HL-60 (cell line): ENCODE data around the gene PTGES.

Source experiments
- DNase-seq, 2 experiments: peaks; one replicate each; pipeline ENCODE4 v3.0.0-alpha.2; 2010 to 2020; ENCODE audit warnings: low read depth in 1 of 2, low spot score in 1 of 2
- H3K27ac ChIP-seq: fragments of 250-450 bp; sonication (Bioruptor Pico); replicated peaks from 2 replicates; pipeline ENCODE4 v1.5.1; 2020; ENCODE audit warnings: mild to moderate bottlenecking, moderate library complexity
- H3K27me3 ChIP-seq: fragments of 250-450 bp; sonication (Bioruptor Pico); 2 replicates; pipeline ENCODE4 v1.5.1; 2021; ENCODE audit warnings: mild to moderate bottlenecking, moderate library complexity; ENCODE audit not compliant: insufficient read depth, poor library complexity, severe bottlenecking
- H3K4me3 ChIP-seq: replicated peaks from 2 replicates; pipeline ENCODE4 v1.5.1; 2011; ENCODE audit warnings: mild to moderate bottlenecking, control low read depth, low read length; ENCODE audit not compliant: insufficient read depth
- CTCF ChIP-seq: IDR thresholded peaks from one replicate; pipeline ENCODE4 v1.5.1; 2011; ENCODE audit warnings: low read length, control low read depth, inconsistent platforms; ENCODE audit not compliant: insufficient read depth
- GABPA ChIP-seq: IDR thresholded peaks from 2 replicates; pipeline ENCODE4 v1.6.1; 2012; ENCODE audit warnings: low read depth
- POLR2AphosphoS5 ChIP-seq: IDR thresholded peaks from 2 replicates; pipeline ENCODE4 v1.6.1; 2012; ENCODE audit warnings: low read depth
- REST ChIP-seq: IDR thresholded peaks from 2 replicates; pipeline ENCODE4 v1.6.1; 2012; ENCODE audit warnings: low read depth; ENCODE audit not compliant: insufficient replicate concordance
- SPI1 ChIP-seq: IDR thresholded peaks from 2 replicates; pipeline ENCODE4 v1.6.1; 2012; ENCODE audit warnings: low read depth, mild to moderate bottlenecking, borderline replicate concordance

The PTGES gene

GRCh38 chr9:129774791-129775447 lies 22.1 kb upstream of the PTGES start:
- no peak for DNase-seq
- H3K4me3 ChIP-seq: no peak overlapping the region
- no peaks in the 10 kb centered on the region for H3K27me3 ChIP-seq
- no peak for TF ChIP-seq CTCF
- no peak for TF ChIP-seq REST
- TF ChIP-seq SPI1: no peak
- TF ChIP-seq GABPA: no peak
- no peak for TF ChIP-seq POLR2AphosphoS5
- H3K27ac ChIP-seq: no peak overlapping the region

GRCh38 chr9:129773262-129774048 lies 20.6 kb upstream of the PTGES start:
- TF ChIP-seq GABPA (no peak), REST (no peak), POLR2AphosphoS5 (peak; percentile 95)
- peak; percentile 98 for DNase-seq
- Histone ChIP-seq H3K4me3 (no peak overlapping the region), H3K27me3 (no peaks in the 10 kb centered on the region), H3K27ac (peak overlapping the region; percentile 42)

- no peak overlapping the region for H3K4me3 ChIP-seq
- H3K27me3 ChIP-seq: no peaks in the 10 kb centered on the region
- DNase-seq: no peak
- H3K27ac ChIP-seq: no peak overlapping the region
- TF ChIP-seq CTCF (no peak), GABPA (no peak), SPI1 (no peak), REST (no peak), POLR2AphosphoS5 (no peak)
Measured at GRCh38 chr9:129770741-129771140, 17.9 kb upstream of the PTGES start.
